ENCODE results near the gene MYH9.

- TF ChIP-seq JUND (IDR thresholded peaks at IDR 0.05) (no peak), ZNF274 (IDR thresholded peaks at IDR 0.05; ENCODE audit: low read depth, low read length) (no peak), YY1 (IDR thresholded peaks at IDR 0.05; ENCODE audit: extremely low read depth, insufficient replicate concordance, low read depth, low read length) (no peak)
Measured at GRCh38 chr22:36332623-36333332, 55.0 kb downstream of the MYH9 start.

Data from HCT116 (cell line).